GM21367 (cell line): Measurements from ENCODE around the gene RNF43.

Source experiments
- ATAC-seq: cut with Tn5 transposase; IDR thresholded peaks from one replicate; pipeline ENCODE4 v1.9.1; 2021; ENCODE audit not compliant: unreplicated experiment

Gene RNF43

GRCh38 chr17:58417300-58418092 is at the start of gene RNF43:
Gene RNF43 (minus strand): TSS chr17:58417534. CDS start chr17:58415577, 1,957 bp downstream.
- peak; percentile 84 for ATAC-seq

GRCh38 chr17:58455491-58455890 is 38.2 kb upstream of the RNF43 start:
- no peak for ATAC-seq

GRCh38 chr17:58452738-58453137 is 35.4 kb upstream of the RNF43 start:
- ATAC-seq: no peak

GRCh38 chr17:58447039-58447975 is 30.0 kb upstream of the RNF43 start:
- no peak for ATAC-seq

GRCh38 chr17:58446086-58446485 is 28.8 kb upstream of the RNF43 start:
- no peak for ATAC-seq

GRCh38 chr17:58436805-58437239 is 19.5 kb upstream of the RNF43 start:
- ATAC-seq: no peak

GRCh38 chr17:58436245-58436644 is 18.9 kb upstream of the RNF43 start:
- ATAC-seq: no peak

GRCh38 chr17:58432806-58433573 is 15.7 kb upstream of the RNF43 start:
- no peak for ATAC-seq

GRCh38 chr17:58427807-58428206 is 10.5 kb upstream of the RNF43 start:
- ATAC-seq: no peak

- no peak for ATAC-seq
These were observed 4.4 kb upstream of the RNF43 start for GRCh38 chr17:58421711-58422110.

GRCh38 chr17:58420827-58421226 is 3.5 kb upstream of the RNF43 start:
- ATAC-seq: no peak

GRCh38 chr17:58416937-58417299 is 416 bp downstream of the RNF43 start:
- no peak for ATAC-seq

GRCh38 chr17:58416396-58416795 is 938 bp downstream of the RNF43 start:
- no peak for ATAC-seq

GRCh38 chr17:58415371-58416055 is 1.8 kb downstream of the RNF43 start:
- no peak for ATAC-seq

- ATAC-seq: no peak
These were observed 2.7 kb downstream of the RNF43 start for GRCh38 chr17:58414596-58414997.

GRCh38 chr17:58413684-58414083 is 3.6 kb downstream of the RNF43 start:
- ATAC-seq: no peak

GRCh38 chr17:58412961-58413586 is 4.3 kb downstream of the RNF43 start:
- no peak for ATAC-seq

- no peak for ATAC-seq
These were observed 5.2 kb downstream of the RNF43 start for GRCh38 chr17:58412064-58412703.

- no peak for ATAC-seq
These were observed 5.9 kb downstream of the RNF43 start for GRCh38 chr17:58411408-58411894.
